Vagina (tissue), 2 donors: ENCODE data around the gene GPC5. TPM values are rescaled to one million over a fixed set of nuclear protein-coding genes. Genes with fewer than 3 reads are reported as not detected.

ENCODE experiments used
- DNase-seq, 2 donors: peaks; one replicate each; pipeline ENCODE4 v3.0.0-alpha.2; 2017; ENCODE audit errors: extremely low spot score in 2 of 2
- H3K27ac ChIP-seq: fragments of 200-600 bp; sonication (generic); one replicate; pipeline ENCODE4 v1.5.1; 2019
- H3K27me3 ChIP-seq: fragments of 200-600 bp; sonication (generic); one replicate; pipeline ENCODE4 v1.5.1; 2019
- H3K36me3 ChIP-seq, 2 donors: fragments of 200-600 bp; sonication (generic); one replicate each; pipeline ENCODE4 v1.5.1; 2017 to 2019
- H3K4me1 ChIP-seq: fragments of 200-600 bp; sonication (generic); one replicate; pipeline ENCODE4 v1.5.1; 2019
- H3K4me3 ChIP-seq, 2 donors: fragments of 200-600 bp; sonication (generic); 1 replicate in 1 of 2; 2 replicates in 1 of 2; pipeline ENCODE4 v1.5.1; 2016 to 2019
- H3K9me3 ChIP-seq: fragments of 200-600 bp; sonication (generic); one replicate; pipeline ENCODE4 v1.5.1; 2019
- POLR2A ChIP-seq, 2 donors: fragments of 450-650 bp; IDR thresholded peaks; one replicate each; pipeline ENCODE4 v1.6.1; 2017; ENCODE audit warnings: antibody characterized with exemption in 2 of 2, mild to moderate bottlenecking in 2 of 2, moderate library complexity in 2 of 2
- POLR2AphosphoS5 ChIP-seq, 2 donors: sonication (generic); formaldehyde crosslinking; IDR thresholded peaks; one replicate each; pipeline ENCODE4 v1.9.0; 2017; ENCODE audit warnings: antibody characterized with exemption in 2 of 2, mild to moderate bottlenecking in 2 of 2, low read depth in 1 of 2; ENCODE audit not compliant: insufficient read depth in 1 of 2
- intact Hi-C: fragments of 100-400 bp; cut with DNase I; formaldehyde crosslinking; loops from one replicate; pipeline ENCODE4 v1.15.1; 2023
- total RNA-seq: library from RNA; depleted of rRNA; stranded (reverse); fragments of >200 nt; gene quantifications from one replicate; pipeline ENCODE4 v1.2.3, GENCODE V29; 2016
- TF ChIP-seq, protein P1 (sequence below), 3 experiments: fragments of 450-650 bp in 2 of 3; fragments of 200-600 bp in 1 of 3; sonication (generic) in 1 of 3; IDR thresholded peaks; one replicate each; pipeline ENCODE4 v1.5.1; 2017 to 2019; ENCODE audit warnings: antibody characterized with exemption in 3 of 3, mild to moderate bottlenecking in 2 of 3, moderate library complexity in 2 of 3

GPC5 gene
- total RNA-seq, 1 donor from 2014 or later: 1.7 TPM

DNA sequence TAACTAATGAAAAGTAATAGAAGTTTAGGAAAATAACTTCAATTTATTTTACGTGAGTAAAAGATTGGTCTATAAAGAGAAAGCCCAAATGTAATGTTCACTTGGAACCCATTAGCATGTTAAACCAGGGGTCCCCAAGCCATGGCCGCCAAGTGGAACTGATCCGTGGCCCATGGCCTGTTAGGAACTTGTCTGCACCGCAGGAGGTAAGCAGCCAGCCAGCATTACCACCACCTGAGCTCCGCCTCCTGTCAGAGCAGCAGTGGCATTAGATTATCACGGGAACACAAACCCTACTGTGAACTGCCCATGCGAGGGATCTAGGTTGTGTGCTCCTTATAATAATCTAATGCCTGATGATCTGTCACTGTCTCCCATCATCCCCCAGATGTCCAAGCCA lies 1009.4 kb downstream of the GPC5 start:
- TF ChIP-seq POLR2AphosphoS5 (IDR thresholded peaks at IDR 0.05; ENCODE audit: insufficient read depth in 1 of 2, low read depth in 1 of 2) (no peak), POLR2A (IDR thresholded peaks at IDR 0.05) (no peak)
- TF ChIP-seq, protein P1, sequence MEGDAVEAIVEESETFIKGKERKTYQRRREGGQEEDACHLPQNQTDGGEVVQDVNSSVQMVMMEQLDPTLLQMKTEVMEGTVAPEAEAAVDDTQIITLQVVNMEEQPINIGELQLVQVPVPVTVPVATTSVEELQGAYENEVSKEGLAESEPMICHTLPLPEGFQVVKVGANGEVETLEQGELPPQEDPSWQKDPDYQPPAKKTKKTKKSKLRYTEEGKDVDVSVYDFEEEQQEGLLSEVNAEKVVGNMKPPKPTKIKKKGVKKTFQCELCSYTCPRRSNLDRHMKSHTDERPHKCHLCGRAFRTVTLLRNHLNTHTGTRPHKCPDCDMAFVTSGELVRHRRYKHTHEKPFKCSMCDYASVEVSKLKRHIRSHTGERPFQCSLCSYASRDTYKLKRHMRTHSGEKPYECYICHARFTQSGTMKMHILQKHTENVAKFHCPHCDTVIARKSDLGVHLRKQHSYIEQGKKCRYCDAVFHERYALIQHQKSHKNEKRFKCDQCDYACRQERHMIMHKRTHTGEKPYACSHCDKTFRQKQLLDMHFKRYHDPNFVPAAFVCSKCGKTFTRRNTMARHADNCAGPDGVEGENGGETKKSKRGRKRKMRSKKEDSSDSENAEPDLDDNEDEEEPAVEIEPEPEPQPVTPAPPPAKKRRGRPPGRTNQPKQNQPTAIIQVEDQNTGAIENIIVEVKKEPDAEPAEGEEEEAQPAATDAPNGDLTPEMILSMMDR (IDR thresholded peaks at IDR 0.05): no peak
- intact Hi-C loops: no loop called here
- Histone ChIP-seq H3K27me3 (no peaks in the 10 kb centered on the region), H3K4me3 (no peak overlapping the region), H3K9me3 (no peaks in the 10 kb centered on the region), H3K27ac (no peak overlapping the region), H3K4me1 (no peaks in the 10 kb centered on the region), H3K36me3 (no peaks in the 10 kb centered on the region)
- no peak for DNase-seq

DNA sequence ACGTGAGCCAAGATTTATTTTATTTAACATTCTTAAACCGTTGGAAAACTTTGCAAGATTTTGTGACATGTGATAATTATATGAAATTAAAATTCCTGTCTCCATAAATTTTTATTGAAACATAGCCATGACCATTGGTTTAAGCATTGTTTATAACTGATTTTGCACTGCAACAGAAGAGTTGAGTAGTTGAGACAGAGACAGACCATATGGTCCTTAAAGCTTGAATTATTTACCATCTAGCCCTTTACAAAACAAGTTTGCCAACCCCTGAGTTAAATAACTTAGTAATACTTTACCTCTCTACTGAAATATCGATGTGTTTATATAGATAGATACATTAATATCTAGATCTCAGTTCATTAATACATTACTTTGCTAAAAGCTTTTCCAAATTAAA lies 1014.1 kb downstream of the GPC5 start:
- Histone ChIP-seq H3K36me3 (no peaks in the 10 kb centered on the region), H3K27me3 (no peaks in the 10 kb centered on the region), H3K9me3 (no peaks in the 10 kb centered on the region), H3K27ac (no peak overlapping the region), H3K4me1 (no peaks in the 10 kb centered on the region), H3K4me3 (no peak overlapping the region)
- no peak for DNase-seq
- TF ChIP-seq, protein P1 (IDR thresholded peaks at IDR 0.05): no peak
- TF ChIP-seq POLR2A (IDR thresholded peaks at IDR 0.05) (no peak), POLR2AphosphoS5 (IDR thresholded peaks at IDR 0.05; ENCODE audit: insufficient read depth in 1 of 2, low read depth in 1 of 2) (no peak)
- intact Hi-C loops: no loop called here

DNA sequence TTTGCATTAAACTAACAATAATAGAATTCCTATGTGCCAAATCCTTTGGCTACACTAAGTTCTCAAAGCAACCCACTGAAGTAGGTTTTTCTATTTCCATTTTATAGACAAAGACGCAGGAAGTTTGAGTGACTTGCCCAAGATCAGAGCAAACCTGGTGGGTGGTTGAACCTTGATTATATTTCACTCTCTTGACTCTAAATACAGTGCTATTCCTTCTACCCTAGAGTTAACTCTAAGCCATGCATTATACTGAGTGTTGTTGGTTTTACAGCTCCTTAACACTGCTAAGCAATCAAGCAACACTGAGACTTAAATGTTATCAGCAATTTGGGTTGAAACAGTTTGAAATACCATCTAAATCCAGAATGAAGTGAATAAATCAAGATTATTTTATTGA lies 1014.6 kb downstream of the GPC5 start:
- Histone ChIP-seq H3K27ac (no peak overlapping the region), H3K4me1 (no peaks in the 10 kb centered on the region), H3K9me3 (no peaks in the 10 kb centered on the region), H3K36me3 (no peaks in the 10 kb centered on the region), H3K4me3 (no peak overlapping the region), H3K27me3 (no peaks in the 10 kb centered on the region)
- intact Hi-C loops: no loop called here
- DNase-seq: no peak
- TF ChIP-seq POLR2AphosphoS5 (IDR thresholded peaks at IDR 0.05; ENCODE audit: insufficient read depth in 1 of 2, low read depth in 1 of 2) (no peak), POLR2A (IDR thresholded peaks at IDR 0.05) (no peak)
- TF ChIP-seq, protein P1 (IDR thresholded peaks at IDR 0.05): no peak

DNA sequence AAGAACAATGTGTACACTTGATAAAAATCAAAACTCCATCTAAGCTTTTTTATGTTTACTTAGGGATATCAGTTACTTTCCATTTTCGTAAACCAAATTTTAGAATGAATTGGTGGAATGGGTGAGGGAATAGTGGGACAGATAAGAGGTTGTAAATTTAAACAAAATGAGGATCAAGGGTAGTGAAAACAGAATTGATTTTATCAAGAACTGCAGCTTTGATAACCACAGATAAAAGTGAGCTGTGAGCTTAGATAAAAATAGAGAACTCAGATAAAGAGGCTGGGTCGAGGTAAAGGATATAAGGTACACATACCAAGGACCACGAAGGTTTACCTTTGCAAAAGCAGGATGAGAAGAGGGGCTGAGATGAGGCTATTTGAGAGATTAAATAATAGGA lies 1015.0 kb downstream of the GPC5 start:
- H3K4me3 ChIP-seq: no peak overlapping the region
- no peak for DNase-seq

DNA sequence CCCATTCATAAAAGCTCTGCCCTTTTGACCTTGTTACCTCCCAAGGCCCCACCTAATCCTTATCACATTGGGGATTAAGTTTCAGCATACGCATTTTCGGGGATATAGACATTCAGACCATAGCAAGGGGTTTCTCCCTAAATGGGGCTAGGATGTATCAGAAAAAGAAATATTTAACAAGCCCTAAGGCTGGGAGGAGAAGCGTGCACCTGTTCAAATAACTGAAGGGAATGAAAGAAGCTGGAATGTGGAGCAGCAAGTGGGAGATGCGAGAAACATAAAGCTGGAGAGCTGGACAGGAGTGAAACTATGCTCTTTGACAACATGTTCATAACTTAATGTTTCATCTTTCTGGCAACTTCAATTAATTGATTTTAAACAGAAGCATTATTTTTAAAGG lies 1016.4 kb downstream of the GPC5 start:
- H3K4me1 ChIP-seq: no peaks in the 10 kb centered on the region
- no peak overlapping the region for H3K27ac ChIP-seq
- intact Hi-C loops: no loop called here
- H3K9me3 ChIP-seq: no peaks in the 10 kb centered on the region
- H3K4me3 ChIP-seq: no peak overlapping the region
- H3K27me3 ChIP-seq: no peaks in the 10 kb centered on the region
- no peaks in the 10 kb centered on the region for H3K36me3 ChIP-seq
- no peak for DNase-seq
- TF ChIP-seq, protein P1 (IDR thresholded peaks at IDR 0.05): no peak
- TF ChIP-seq POLR2A (IDR thresholded peaks at IDR 0.05) (no peak), POLR2AphosphoS5 (IDR thresholded peaks at IDR 0.05; ENCODE audit: insufficient read depth in 1 of 2, low read depth in 1 of 2) (no peak)

More for the DNA sequence above, 1015.0 kb downstream of the GPC5 start:
- H3K27me3 ChIP-seq: no peaks in the 10 kb centered on the region
- H3K4me1 ChIP-seq: no peaks in the 10 kb centered on the region
- no peak for TF ChIP-seq POLR2A (IDR thresholded peaks at IDR 0.05)
- no peak for TF ChIP-seq POLR2AphosphoS5 (IDR thresholded peaks at IDR 0.05; ENCODE audit: insufficient read depth in 1 of 2, low read depth in 1 of 2)
- TF ChIP-seq, protein P1 (IDR thresholded peaks at IDR 0.05): no peak
- H3K9me3 ChIP-seq: no peaks in the 10 kb centered on the region
- no peaks in the 10 kb centered on the region for H3K36me3 ChIP-seq
- H3K27ac ChIP-seq: no peak overlapping the region
- intact Hi-C loops: no loop called here
